MCF 10A (cell line): Measurements from ENCODE around the gene MRPL24. TPM values are rescaled to one million over a fixed set of nuclear protein-coding genes. Genes with fewer than 3 reads are reported as not detected.
A peak's percentile ranks its signal among the peaks of the same experiment; 100 is the strongest.

Experiments used
- BruUV-seq: library from RNA; stranded (reverse); fragments of 400-500 nt; replicated peaks from 2 replicates; lab custom pipeline; 2021; lab: Mats Ljungman, UMichigan
- CTCF ChIA-PET: fragments of 300-600 bp; sonication (Branson Sonifier 250); formaldehyde crosslinking; extraction: SDS; loops from one replicate; lab custom pipeline; 2021; ENCODE audit warnings: antibody characterized with exemption, inconsistent platforms; lab: Yijun Ruan, JAX
- POLR2A ChIA-PET: fragments of 300-600, 350-650 bp; sonication (Branson Sonifier 250); formaldehyde crosslinking; extraction: SDS; loops from one replicate; lab custom pipeline; 2020; ENCODE audit warnings: antibody characterized with exemption, inconsistent platforms; lab: Yijun Ruan, JAX
- DNase-seq: peaks from one replicate; pipeline ENCODE4 v3.0.0-alpha.2; 2018; ENCODE audit not compliant: unreplicated experiment
- H3K27ac Mint-ChIP-seq: one replicate; pipeline ENCODE4 v1.8.0; 2022; ENCODE audit warnings: mild to moderate bottlenecking, low read depth, mixed read lengths; ENCODE audit not compliant: unreplicated experiment
- H3K27me3 Mint-ChIP-seq: one replicate; pipeline ENCODE4 v1.8.0; 2022; ENCODE audit warnings: mixed read lengths; ENCODE audit not compliant: insufficient read depth, unreplicated experiment
- H3K36me3 Mint-ChIP-seq: one replicate; pipeline ENCODE4 v1.8.0; 2022; ENCODE audit warnings: mild to moderate bottlenecking, moderate library complexity, mixed read lengths; ENCODE audit not compliant: insufficient read depth, unreplicated experiment
- H3K4me1 Mint-ChIP-seq: one replicate; pipeline ENCODE4 v1.8.0; 2022; ENCODE audit warnings: mixed read lengths; ENCODE audit not compliant: insufficient read depth, unreplicated experiment
- H3K4me3 Mint-ChIP-seq: one replicate; pipeline ENCODE4 v1.8.0; 2022; ENCODE audit warnings: mild to moderate bottlenecking, moderate library complexity, mixed read lengths; ENCODE audit not compliant: unreplicated experiment
- H3K9me3 Mint-ChIP-seq: one replicate; pipeline ENCODE4 v1.8.0; 2022; ENCODE audit warnings: mixed read lengths; ENCODE audit not compliant: unreplicated experiment
- intact Hi-C: fragments of 100-400 bp; cut with micrococcal nuclease; formaldehyde crosslinking; loops from 2 replicates; pipeline ENCODE4 v1.14.1; 2022
- total RNA-seq: library from RNA; stranded (reverse); gene quantifications from 2 replicates; pipeline ENCODE4 v1.2.3, GENCODE V29; 2022
- TF ChIP-seq, protein P1 (sequence below): fragments of 200-600 bp; IDR thresholded peaks from one replicate; pipeline ENCODE4 v1.8.0; 2022; ENCODE audit warnings: antibody characterized with exemption, mild to moderate bottlenecking; ENCODE audit not compliant: unreplicated experiment

Gene MRPL24
- total RNA-seq, 1 experiment from 2014 or later, result 233 TPM

DNA sequence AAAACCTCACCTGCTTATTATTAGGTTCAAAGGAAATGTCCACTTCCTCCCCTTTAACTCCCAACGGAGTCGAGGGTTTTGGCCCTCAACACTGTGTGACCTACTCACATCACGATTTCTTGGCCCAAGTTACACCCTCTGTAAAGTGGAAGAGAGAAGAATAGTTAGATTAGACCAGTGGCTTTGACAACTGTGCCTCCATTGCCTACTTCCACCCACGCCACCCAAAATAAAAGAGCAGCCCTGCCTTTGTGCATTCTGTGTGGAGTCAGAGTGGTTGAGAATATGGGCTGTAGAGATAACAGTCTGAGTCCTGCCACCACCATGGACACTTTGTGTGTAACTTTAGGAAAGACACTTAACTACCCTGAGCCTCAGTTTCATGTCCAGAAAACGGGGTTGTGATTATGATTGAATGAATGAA is 14.7 kb upstream of the MRPL24 start:
- H3K36me3 Mint-ChIP-seq, result peaks cover 6% of the 10 kb centered on the region
- ChIA-PET POLR2A (interaction anchor here (10.7 kb wide), 1 partner anchor 11 kb away, joined by 299 read pairs; the partner anchor contains the start of gene PRCC), CTCF (interaction anchor here (0.6 to 4.3 kb wide), 7 partner anchors 14 to 172 kb away, joined by 3 to 32 read pairs (median 5); no protein-coding TSS in a partner anchor)
- no TSS peak for BruUV-seq
- no peak for DNase-seq
- no peaks in the 10 kb centered on the region for H3K9me3 Mint-ChIP-seq
- TF ChIP-seq, protein P1, sequence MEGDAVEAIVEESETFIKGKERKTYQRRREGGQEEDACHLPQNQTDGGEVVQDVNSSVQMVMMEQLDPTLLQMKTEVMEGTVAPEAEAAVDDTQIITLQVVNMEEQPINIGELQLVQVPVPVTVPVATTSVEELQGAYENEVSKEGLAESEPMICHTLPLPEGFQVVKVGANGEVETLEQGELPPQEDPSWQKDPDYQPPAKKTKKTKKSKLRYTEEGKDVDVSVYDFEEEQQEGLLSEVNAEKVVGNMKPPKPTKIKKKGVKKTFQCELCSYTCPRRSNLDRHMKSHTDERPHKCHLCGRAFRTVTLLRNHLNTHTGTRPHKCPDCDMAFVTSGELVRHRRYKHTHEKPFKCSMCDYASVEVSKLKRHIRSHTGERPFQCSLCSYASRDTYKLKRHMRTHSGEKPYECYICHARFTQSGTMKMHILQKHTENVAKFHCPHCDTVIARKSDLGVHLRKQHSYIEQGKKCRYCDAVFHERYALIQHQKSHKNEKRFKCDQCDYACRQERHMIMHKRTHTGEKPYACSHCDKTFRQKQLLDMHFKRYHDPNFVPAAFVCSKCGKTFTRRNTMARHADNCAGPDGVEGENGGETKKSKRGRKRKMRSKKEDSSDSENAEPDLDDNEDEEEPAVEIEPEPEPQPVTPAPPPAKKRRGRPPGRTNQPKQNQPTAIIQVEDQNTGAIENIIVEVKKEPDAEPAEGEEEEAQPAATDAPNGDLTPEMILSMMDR, result no peak
- intact Hi-C loops, result no loop called here
- no peak overlapping the region for H3K4me3 Mint-ChIP-seq
- H3K4me1 Mint-ChIP-seq, result peaks cover 6% of the 10 kb centered on the region
- no peaks in the 10 kb centered on the region for H3K27me3 Mint-ChIP-seq
- no peak overlapping the region for H3K27ac Mint-ChIP-seq

DNA sequence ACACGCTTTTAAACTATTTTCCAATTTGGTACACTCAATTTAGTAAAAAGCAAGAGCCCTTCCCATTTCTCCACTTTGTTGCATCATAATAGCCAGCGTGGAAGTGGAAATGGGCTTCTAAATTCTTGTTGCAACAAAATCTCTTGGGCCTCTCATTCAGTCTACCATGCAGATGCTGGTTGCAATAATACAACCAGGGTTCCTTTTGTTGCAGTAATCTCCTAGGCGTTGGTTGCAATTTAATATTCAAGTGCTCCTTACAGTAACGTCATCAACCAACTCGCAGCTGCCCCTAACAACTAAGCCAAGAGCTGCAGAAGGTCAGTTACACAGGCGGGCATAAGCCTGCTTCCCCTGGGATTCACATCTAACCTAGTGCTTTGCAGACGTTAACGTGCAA is 13.3 kb upstream of the MRPL24 start:
- TF ChIP-seq, protein P1, result no peak
- intact Hi-C loops, result no loop called here
- Mint-ChIP-seq H3K27me3 (no peaks in the 10 kb centered on the region), H3K4me3 (no peak overlapping the region), H3K4me1 (peaks cover 19% of the 10 kb centered on the region), H3K36me3 (peaks cover 19% of the 10 kb centered on the region), H3K27ac (no peak overlapping the region), H3K9me3 (no peaks in the 10 kb centered on the region)
- ChIA-PET POLR2A (interaction anchor here (10.7 kb wide), 1 partner anchor 12 kb away, joined by 299 read pairs; the partner anchor contains the start of gene PRCC), CTCF (interaction anchor here (0.6 kb wide), 2 partner anchors 10 to 22 kb away, joined by 3 read pairs; no protein-coding TSS in a partner anchor)
- no peak for DNase-seq
- no TSS peak for BruUV-seq

DNA sequence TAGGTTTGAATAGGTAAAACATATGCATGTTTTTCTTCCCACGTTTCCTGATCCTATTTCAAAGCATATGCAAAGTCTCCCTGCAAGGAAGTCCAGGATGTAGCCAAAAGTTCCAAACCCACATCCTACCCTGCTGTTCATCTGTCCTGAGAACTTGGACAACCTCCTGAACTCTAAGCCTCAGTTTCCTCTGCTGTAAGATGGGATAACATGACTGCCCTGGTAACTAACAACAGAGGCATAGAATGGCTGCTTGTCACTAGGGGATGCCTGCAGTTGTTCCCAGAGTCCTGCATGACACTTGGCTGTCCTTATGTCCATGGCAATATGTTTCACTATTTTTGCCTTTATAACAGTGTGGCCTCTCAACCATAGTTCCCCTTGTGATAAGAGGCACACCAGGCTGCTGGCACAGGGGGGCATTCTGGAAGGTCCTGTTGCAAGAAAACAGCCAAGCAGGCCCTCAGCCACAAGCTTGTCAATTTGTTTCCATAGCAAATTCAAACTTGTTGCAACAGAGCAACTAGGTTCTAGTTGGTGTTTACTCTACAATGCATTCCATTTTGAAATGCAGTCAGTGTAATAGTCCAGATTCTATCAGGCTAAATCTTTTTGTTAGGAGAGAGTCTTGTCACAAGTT is 12.1 kb upstream of the MRPL24 start:
- CTCF ChIA-PET, result interaction anchor here (0.7 to 4.5 kb wide), 7 partner anchors 8 to 286 kb away, joined by 3 to 44 read pairs (median 3); partner anchors contain the start of genes ISG20L2, METTL25B and PRCC
- Mint-ChIP-seq H3K4me1 (peaks cover 29% of the 10 kb centered on the region), H3K27me3 (no peaks in the 10 kb centered on the region), H3K27ac (peak overlapping the region; percentile 99), H3K9me3 (no peaks in the 10 kb centered on the region), H3K36me3 (peaks cover 20% of the 10 kb centered on the region), H3K4me3 (peak overlapping the region; percentile 79)
- intact Hi-C loops, result no loop called here
- no peak for DNase-seq
- TF ChIP-seq, protein P1, result no peak
- POLR2A ChIA-PET, result interaction anchor here (0.6 to 10.7 kb wide), 15 partner anchors 8 to 250 kb away, joined by 3 to 299 read pairs (median 6); partner anchors contain the start of genes GPATCH4, ISG20L2, METTL25B and MRPL24
- TSS peak; percentile 3 for BruUV-seq
